ENCODE data around the gene MACROD2.

MACROD2 gene

DNA sequence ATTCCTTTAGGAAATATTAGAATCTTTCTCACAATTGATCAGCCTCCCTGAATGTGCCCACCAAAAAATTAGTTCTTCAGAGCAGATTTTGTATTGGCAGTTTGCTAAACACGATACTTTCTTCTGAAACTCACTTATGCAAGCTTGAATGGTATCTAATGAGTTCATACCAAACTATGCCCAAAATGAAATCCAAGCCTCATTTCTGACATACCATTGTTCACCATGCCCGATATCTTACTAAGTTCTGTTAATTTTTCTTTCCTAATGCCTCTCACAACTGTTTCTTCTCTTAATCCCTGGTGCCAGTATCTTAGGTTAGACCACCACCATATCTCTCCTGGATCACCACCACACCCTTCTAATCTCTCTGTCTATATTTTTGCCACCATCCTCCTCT lies 1822.0 kb downstream of the MACROD2 start:
- in situ Hi-C loops (cut with MboI; ENCODE audit: low sequenced_read_pairs): no loop called here
- Histone ChIP-seq H3K4me1 (no peaks in the 10 kb centered on the region), H3K27me3 (ENCODE audit: low read depth) (no peaks in the 10 kb centered on the region), H3K4me3 (no peak overlapping the region), H3K9me3 (no peaks in the 10 kb centered on the region), H3K36me3 (replicated peaks) (no peaks in the 10 kb centered on the region)
- no peak for DNase-seq (ENCODE audit: low spot score in 2 of 2)

DNA sequence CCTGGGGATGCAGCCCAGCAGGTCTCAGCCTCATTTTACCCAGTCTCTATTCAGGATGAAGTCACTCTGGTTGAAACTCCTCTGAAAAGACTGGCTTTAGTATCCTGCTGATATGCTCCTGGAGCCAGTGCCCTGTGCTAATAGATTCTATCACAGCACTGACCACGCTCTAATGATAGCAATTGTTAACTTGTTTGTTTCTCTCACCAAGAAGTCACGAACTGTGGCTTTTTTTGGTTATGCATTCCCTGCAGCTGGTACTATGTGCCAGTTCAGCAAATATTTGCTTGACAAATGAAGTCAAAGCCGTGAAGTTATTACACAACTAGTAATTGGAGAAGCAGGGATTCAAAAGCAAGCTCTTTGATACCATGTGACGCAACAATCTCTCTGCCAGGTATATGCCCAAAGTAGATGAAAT lies 1823.3 kb downstream of the MACROD2 start:
- no peak overlapping the region for H3K4me3 ChIP-seq
- DNase-seq (ENCODE audit: low spot score in 2 of 2): no peak
- no peaks in the 10 kb centered on the region for H3K36me3 ChIP-seq (replicated peaks)
- no peaks in the 10 kb centered on the region for H3K27me3 ChIP-seq (ENCODE audit: low read depth)
- H3K4me1 ChIP-seq: no peaks in the 10 kb centered on the region
- in situ Hi-C loops (cut with MboI; ENCODE audit: low sequenced_read_pairs): no loop called here
- no peaks in the 10 kb centered on the region for H3K9me3 ChIP-seq

DNA sequence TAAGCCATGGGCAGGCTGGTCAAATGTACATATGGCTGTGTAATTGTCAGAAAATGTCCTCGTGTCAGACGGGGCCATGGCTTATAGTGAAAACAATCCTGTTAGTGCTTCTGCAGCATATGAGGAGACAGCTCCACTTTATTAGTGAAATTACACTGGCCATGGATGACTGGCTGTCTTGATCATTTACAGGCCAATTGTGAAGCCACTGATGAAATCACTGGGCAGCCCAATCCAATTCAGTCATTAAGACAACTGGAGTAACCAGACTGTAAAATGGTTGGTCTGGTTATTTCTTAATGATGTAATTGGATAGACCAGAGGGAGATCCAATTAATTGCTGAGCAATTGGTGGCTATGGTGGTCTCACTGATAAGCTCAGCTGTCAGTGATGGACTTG lies 1828.4 kb downstream of the MACROD2 start:
- Histone ChIP-seq H3K4me1 (no peaks in the 10 kb centered on the region), H3K9me3 (no peaks in the 10 kb centered on the region), H3K4me3 (no peak overlapping the region), H3K36me3 (replicated peaks) (no peaks in the 10 kb centered on the region), H3K27me3 (ENCODE audit: low read depth) (no peaks in the 10 kb centered on the region)
- in situ Hi-C loops (cut with MboI; ENCODE audit: low sequenced_read_pairs): no loop called here
- no peak for DNase-seq (ENCODE audit: low spot score in 2 of 2)

DNA sequence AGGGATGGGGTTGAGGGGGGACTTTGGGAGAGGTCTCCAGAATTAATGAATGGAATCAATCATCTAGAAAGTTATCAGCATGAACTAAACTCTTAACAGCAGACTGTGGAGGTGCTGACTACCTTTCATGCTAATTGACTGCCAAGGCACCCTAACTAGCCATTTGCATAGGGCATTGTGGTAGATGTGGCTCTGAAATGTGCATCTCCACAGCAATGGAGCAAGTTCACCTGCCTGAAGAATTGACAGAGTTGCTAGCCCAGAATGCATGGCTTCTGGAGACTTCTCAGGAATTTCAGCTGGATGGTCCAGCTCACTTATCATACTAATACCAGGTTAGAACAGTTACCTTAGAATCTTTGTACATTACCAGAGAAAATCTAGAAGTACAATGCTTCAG lies 1832.3 kb downstream of the MACROD2 start:
- Histone ChIP-seq H3K27me3 (ENCODE audit: low read depth) (no peaks in the 10 kb centered on the region), H3K4me1 (no peaks in the 10 kb centered on the region), H3K9me3 (no peaks in the 10 kb centered on the region), H3K36me3 (replicated peaks) (no peaks in the 10 kb centered on the region), H3K4me3 (no peak overlapping the region)
- no peak for DNase-seq (ENCODE audit: low spot score in 2 of 2)
- in situ Hi-C loops (cut with MboI; ENCODE audit: low sequenced_read_pairs): no loop called here

DNA sequence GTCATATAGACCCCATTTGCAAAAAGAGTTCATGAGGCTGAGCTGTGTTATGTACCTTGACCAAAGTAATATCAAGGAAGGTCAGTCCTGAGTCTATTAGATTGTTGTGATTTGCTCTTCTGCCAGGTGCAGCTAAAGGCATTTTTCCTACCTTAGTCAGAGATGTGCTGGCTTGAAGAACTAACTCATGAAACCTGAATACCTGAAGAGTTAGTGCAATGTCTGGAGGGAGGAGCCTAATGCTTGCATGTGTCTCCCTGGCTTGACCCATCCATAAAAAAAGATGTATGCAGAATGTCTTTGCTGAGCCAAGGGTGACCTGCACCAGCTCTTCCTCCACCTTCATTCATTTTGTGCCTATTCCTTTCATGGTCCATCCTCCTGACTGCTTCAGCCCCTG lies 1835.9 kb downstream of the MACROD2 start:
- H3K36me3 ChIP-seq (replicated peaks): no peaks in the 10 kb centered on the region
- H3K27me3 ChIP-seq (ENCODE audit: low read depth): no peaks in the 10 kb centered on the region
- DNase-seq (ENCODE audit: low spot score in 2 of 2): no peak
- in situ Hi-C loops (cut with MboI; ENCODE audit: low sequenced_read_pairs): no loop called here
- no peaks in the 10 kb centered on the region for H3K4me1 ChIP-seq
- H3K9me3 ChIP-seq: no peaks in the 10 kb centered on the region
- no peak overlapping the region for H3K4me3 ChIP-seq

DNA sequence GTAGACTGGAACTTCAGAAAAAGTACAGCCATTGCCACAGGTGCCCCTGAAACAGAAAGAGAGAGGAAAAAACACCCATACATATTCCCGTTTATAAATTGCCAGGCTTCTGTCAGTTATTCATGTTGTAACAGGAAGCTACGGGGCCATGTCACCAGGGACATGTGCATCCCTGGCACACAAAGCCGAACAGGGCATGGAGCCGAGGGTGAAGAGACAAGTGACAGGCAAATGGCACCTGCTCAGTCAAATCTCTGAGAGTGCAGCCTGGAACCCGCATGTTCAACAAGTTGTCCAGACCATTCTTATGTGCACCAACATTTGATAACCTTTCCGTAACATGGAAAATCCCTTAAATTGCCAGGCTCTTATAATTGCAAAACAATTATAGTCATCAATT lies 1837.2 kb downstream of the MACROD2 start:
- Histone ChIP-seq H3K27me3 (ENCODE audit: low read depth) (no peaks in the 10 kb centered on the region), H3K36me3 (replicated peaks) (no peaks in the 10 kb centered on the region), H3K4me1 (no peaks in the 10 kb centered on the region), H3K9me3 (no peaks in the 10 kb centered on the region), H3K4me3 (no peak overlapping the region)
- no peak for DNase-seq (ENCODE audit: low spot score in 2 of 2)
- in situ Hi-C loops (cut with MboI; ENCODE audit: low sequenced_read_pairs): no loop called here

DNA sequence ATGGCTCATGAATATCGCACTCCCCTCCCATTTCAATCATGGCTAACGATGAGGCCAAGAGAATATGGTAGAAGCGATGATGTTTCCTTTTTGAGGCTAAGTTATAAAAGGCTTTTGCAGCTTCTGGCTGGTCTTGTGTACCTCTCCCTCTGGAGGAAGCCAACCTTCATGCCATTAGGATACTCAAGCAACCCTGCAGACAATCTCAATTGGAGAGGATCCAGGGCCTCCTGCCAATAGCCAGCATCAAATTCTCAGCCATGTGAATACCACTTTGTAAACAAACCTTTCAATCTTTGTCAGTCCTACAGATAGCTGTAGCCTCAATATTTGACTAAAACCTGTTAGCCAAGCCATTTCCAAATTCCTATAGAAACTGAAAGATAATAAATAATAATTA lies 1839.5 kb downstream of the MACROD2 start:
- DNase-seq (ENCODE audit: low spot score in 2 of 2): no peak

DNA sequence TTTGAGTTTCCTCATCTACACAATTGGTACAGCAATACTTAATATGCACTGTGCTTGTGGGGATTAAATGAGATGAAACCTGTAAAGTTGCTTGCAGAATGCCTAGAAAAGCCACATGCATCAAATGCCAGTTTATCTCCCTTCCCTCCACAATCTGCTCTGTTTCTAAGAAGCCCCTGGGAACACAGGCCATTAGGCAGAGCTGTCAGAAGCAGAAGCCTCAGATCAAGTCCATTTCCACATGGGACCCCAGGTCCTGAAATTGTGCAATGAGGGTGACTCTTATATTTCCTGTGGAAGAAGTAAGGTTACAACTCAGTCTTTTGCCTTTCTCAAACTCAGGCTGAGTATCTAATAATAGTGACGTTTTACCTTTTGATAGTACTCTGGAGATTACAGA lies 1840.5 kb downstream of the MACROD2 start:
- DNase-seq (ENCODE audit: low spot score in 2 of 2): no peak
- Histone ChIP-seq H3K4me1 (no peaks in the 10 kb centered on the region), H3K36me3 (replicated peaks) (no peaks in the 10 kb centered on the region), H3K4me3 (no peak overlapping the region), H3K27me3 (ENCODE audit: low read depth) (no peaks in the 10 kb centered on the region), H3K9me3 (no peaks in the 10 kb centered on the region)
- in situ Hi-C loops (cut with MboI; ENCODE audit: low sequenced_read_pairs): no loop called here

More for the DNA sequence above, 1839.5 kb downstream of the MACROD2 start:
- in situ Hi-C loops (cut with MboI; ENCODE audit: low sequenced_read_pairs): no loop called here
- Histone ChIP-seq H3K36me3 (replicated peaks) (no peaks in the 10 kb centered on the region), H3K9me3 (no peaks in the 10 kb centered on the region), H3K4me3 (no peak overlapping the region), H3K4me1 (no peaks in the 10 kb centered on the region), H3K27me3 (ENCODE audit: low read depth) (no peaks in the 10 kb centered on the region)

DNA sequence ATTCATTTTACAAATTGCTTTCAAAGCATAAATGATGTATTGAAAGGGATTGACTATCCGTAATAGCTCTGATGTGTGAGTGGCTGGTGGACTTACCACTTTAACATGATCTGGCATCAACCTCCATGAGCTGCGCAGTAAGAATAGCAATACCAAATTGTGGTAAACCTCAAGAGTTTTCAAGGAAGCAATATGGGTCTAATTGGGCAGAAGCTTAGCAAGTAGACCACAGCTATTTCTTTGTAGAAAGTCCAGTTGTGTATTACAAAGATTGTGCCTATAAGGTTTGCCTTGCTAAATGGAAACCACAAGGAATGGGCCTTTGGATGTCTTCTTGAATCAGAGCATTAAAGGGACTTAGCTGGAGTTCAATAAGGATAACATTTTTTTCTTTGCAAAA lies 1841.3 kb downstream of the MACROD2 start:
- no peak for DNase-seq (ENCODE audit: low spot score in 2 of 2)
- H3K36me3 ChIP-seq (replicated peaks): no peaks in the 10 kb centered on the region
- H3K4me3 ChIP-seq: no peak overlapping the region
- H3K27me3 ChIP-seq (ENCODE audit: low read depth): no peaks in the 10 kb centered on the region
- H3K9me3 ChIP-seq: no peaks in the 10 kb centered on the region
- H3K4me1 ChIP-seq: no peaks in the 10 kb centered on the region
- in situ Hi-C loops (cut with MboI; ENCODE audit: low sequenced_read_pairs): no loop called here

DNA sequence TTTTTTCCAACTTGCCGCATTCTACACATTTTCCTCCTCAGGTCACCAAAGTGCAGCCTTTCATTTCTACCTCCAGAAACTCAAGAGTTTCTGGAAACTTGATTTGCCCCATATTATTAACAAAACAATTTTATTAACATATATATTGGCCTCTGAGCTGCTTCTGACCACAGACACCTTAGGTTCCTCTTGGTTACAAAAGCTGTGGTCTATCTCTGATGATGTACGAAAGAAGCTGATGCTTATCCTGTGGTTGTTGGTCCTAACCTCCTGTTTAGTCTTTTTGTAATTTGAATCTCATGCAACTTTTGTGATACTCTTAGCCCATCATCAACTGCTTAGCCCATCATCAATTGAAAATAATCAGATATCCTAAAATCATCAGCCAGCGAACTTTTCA lies 1842.2 kb downstream of the MACROD2 start:
- no peak overlapping the region for H3K4me3 ChIP-seq
- in situ Hi-C loops (cut with MboI; ENCODE audit: low sequenced_read_pairs): no loop called here
- no peaks in the 10 kb centered on the region for H3K36me3 ChIP-seq (replicated peaks)
- H3K4me1 ChIP-seq: no peaks in the 10 kb centered on the region
- DNase-seq (ENCODE audit: low spot score in 2 of 2): no peak
- no peaks in the 10 kb centered on the region for H3K27me3 ChIP-seq (ENCODE audit: low read depth)
- H3K9me3 ChIP-seq: no peaks in the 10 kb centered on the region

DNA sequence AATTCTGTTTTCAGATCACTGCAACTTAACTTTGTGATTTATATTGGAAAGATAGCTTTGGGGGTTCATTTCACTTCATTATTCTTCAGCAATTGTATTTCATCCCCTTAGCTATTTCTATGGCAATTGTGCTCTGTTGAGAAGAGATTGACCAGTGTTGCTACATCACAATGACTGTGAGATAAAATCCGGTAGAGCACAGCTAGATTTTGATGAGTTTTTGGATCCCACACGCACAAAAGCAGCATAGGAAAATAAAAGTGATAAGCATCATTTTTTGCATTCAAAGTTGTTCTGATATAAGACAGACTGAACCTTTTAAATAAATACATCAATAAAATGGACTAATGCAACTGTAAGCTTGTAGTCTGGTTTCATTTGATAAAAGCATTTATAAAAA lies 1843.2 kb downstream of the MACROD2 start:
- Histone ChIP-seq H3K4me1 (no peaks in the 10 kb centered on the region), H3K4me3 (no peak overlapping the region), H3K9me3 (no peaks in the 10 kb centered on the region), H3K27me3 (ENCODE audit: low read depth) (no peaks in the 10 kb centered on the region), H3K36me3 (replicated peaks) (no peaks in the 10 kb centered on the region)
- no peak for DNase-seq (ENCODE audit: low spot score in 2 of 2)
- in situ Hi-C loops (cut with MboI; ENCODE audit: low sequenced_read_pairs): no loop called here

DNA sequence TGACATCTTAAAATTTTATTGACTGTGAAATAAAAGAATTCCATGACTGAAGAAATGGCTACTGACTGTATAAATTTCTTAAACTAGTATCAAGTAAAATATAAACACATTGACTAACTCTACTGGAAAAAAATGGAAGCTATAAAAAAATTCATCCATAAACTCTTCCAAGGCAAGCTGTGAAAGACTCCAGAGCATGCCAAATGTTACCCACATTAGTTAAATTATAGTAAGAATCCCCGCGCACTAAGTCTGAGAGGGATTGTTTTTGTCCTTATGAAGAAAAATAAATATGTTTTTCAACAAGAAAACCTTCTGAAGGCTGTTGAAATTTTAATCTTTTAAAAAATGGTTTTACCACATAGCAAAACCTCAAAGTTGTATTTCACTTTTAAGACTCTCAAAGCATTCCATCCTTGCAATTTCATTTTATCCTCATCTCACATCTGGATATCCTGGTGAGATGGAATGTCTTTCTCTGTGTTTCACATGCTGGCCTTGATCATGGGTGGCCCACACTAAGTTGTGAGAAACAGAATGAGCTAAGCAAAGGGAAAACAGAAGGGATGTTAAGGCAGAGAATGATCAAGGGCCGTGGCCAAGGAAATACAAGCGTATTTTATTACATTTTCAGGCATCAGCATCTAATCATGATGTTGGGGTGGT lies 1845.5 kb downstream of the MACROD2 start:
- Histone ChIP-seq H3K9me3 (no peaks in the 10 kb centered on the region), H3K36me3 (replicated peaks) (no peaks in the 10 kb centered on the region), H3K4me1 (no peaks in the 10 kb centered on the region), H3K27me3 (ENCODE audit: low read depth) (no peaks in the 10 kb centered on the region), H3K4me3 (no peak overlapping the region)
- no peak for DNase-seq (ENCODE audit: low spot score in 2 of 2)
- in situ Hi-C loops (cut with MboI; ENCODE audit: low sequenced_read_pairs): no loop called here

DNA sequence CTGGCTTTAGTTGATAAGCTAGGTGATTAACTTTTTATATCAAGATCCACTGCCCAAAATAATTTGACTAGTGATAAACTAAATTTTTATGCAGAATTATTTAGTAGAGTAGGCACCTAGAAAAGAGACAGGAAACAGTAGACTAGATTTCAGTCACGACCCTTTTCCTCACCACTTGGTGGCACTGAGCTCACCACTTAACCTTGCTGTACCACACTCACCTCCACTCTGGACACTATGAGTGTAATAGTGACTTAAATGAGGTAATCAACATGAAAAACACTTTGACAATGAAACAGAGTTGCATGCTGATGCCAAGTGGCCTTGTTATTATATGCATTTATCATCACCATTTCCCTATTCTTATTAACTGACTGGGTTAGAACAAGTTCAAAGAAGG lies 1847.6 kb downstream of the MACROD2 start:
- Histone ChIP-seq H3K9me3 (no peaks in the 10 kb centered on the region), H3K27me3 (ENCODE audit: low read depth) (no peaks in the 10 kb centered on the region), H3K4me3 (no peak overlapping the region), H3K36me3 (replicated peaks) (no peaks in the 10 kb centered on the region), H3K4me1 (no peaks in the 10 kb centered on the region)
- no peak for DNase-seq (ENCODE audit: low spot score in 2 of 2)
- in situ Hi-C loops (cut with MboI; ENCODE audit: low sequenced_read_pairs): no loop called here

DNA sequence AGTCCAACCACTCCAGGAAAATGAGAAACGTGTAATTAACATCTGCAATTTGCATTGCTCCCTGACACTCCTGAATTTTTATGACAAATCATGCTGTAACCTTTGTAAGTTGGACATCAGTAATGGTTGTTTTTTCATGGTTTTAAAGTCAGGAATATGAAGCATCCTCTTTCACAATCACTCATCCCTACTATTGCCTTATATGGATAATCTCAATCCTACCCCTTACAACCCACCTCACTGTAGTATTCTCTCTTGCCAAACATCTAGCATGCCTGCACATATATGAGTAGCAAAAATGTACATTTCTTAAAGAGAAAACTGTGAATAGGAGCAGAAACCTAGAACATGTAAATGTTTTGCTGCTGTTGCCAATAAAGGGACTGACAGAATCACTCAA lies 1848.5 kb downstream of the MACROD2 start:
- Histone ChIP-seq H3K36me3 (replicated peaks) (no peaks in the 10 kb centered on the region), H3K27me3 (ENCODE audit: low read depth) (no peaks in the 10 kb centered on the region), H3K9me3 (no peaks in the 10 kb centered on the region), H3K4me3 (no peak overlapping the region), H3K4me1 (peaks cover 3% of the 10 kb centered on the region)
- in situ Hi-C loops (cut with MboI; ENCODE audit: low sequenced_read_pairs): no loop called here
- no peak for DNase-seq (ENCODE audit: low spot score in 2 of 2)

DNA sequence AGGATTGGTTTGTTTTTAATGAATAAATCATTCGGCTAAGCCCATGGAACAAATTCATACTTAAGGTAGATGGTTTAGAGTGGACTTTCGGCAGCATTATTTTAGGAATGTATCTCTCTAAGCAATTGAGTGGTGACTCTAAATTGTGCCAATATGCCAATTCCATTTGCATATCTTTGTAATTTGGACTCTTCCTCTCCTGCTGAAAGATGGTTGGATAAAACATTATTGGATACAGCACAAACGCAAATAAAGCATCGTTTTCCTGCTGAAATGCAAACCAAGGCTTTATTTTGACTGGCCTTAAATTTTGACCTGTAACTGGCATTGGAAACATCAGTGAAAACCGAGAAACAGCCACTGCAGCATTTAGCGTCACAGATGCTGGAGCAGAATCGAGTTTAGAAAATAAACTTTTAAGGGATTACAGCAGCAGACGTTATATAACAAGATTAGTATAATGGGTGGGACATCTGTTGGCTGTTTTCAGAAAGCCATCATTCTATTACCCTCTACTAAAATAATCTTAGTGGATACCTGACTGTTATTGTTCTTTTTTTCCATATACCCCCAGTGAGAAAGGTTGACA lies 1852.0 kb downstream of the MACROD2 start:
- peaks cover 6% of the 10 kb centered on the region for H3K4me1 ChIP-seq
- no peak overlapping the region for H3K4me3 ChIP-seq
- H3K27me3 ChIP-seq (ENCODE audit: low read depth): no peaks in the 10 kb centered on the region
- DNase-seq (ENCODE audit: low spot score in 2 of 2): no peak
- H3K9me3 ChIP-seq: no peaks in the 10 kb centered on the region
- in situ Hi-C loops (cut with MboI; ENCODE audit: low sequenced_read_pairs): no loop called here
- no peaks in the 10 kb centered on the region for H3K36me3 ChIP-seq (replicated peaks)

Measured in HAP-1 (cell line).